Liver (tissue), 9 donors: Measurements from ENCODE around the gene GPBP1. TPM values are rescaled to one million over a fixed set of nuclear protein-coding genes. Genes with fewer than 3 reads are reported as not detected.
"Not testable (repeated sequence)": the region's sequence is repeated elsewhere in the genome, so short reads cannot be mapped to it uniquely, and the experiment has no call there.

Source experiments
- DNase-seq: peaks from one replicate; pipeline ENCODE4 v3.0.0-alpha.2; 2017; ENCODE audit warnings: low spot score
- H3K27ac ChIP-seq, 2 donors: one replicate each; pipeline ENCODE4 v1.7.0; 2013; ENCODE audit warnings: inconsistent platforms in 2 of 2, low read length in 2 of 2, control low read depth in 1 of 2, low read depth in 1 of 2, mild to moderate bottlenecking in 1 of 2
- H3K27me3 ChIP-seq, 4 donors: one replicate each; pipeline versions ENCODE4 v1.6.1 to v1.7.0; 2013; ENCODE audit warnings: low read length in 3 of 4, inconsistent platforms in 1 of 4, mild to moderate bottlenecking in 1 of 4, moderate library complexity in 1 of 4; ENCODE audit not compliant: control insufficient read depth in 4 of 4, insufficient read depth in 4 of 4
- H3K36me3 ChIP-seq, 4 donors: one replicate each; pipeline versions ENCODE4 v1.6.1 to v1.7.0; 2013; ENCODE audit warnings: low read length in 3 of 4, mild to moderate bottlenecking in 3 of 4, low read depth in 1 of 4, moderate library complexity in 1 of 4; ENCODE audit not compliant: control insufficient read depth in 4 of 4, insufficient read depth in 3 of 4
- H3K4me1 ChIP-seq, 4 donors: one replicate each; pipeline versions ENCODE4 v1.6.1 to v1.7.0; 2013; ENCODE audit warnings: low read length in 3 of 4, mild to moderate bottlenecking in 3 of 4, moderate library complexity in 1 of 4; ENCODE audit not compliant: control insufficient read depth in 4 of 4, insufficient read depth in 4 of 4
- H3K4me3 ChIP-seq, 3 donors: one replicate each; pipeline versions ENCODE4 v1.6.1 to v1.7.0; 2013; ENCODE audit warnings: low read length in 3 of 3, control low read depth in 1 of 3, low read depth in 1 of 3, mild to moderate bottlenecking in 1 of 3
- H3K9ac ChIP-seq, 2 donors: one replicate each; pipeline ENCODE4 v1.7.0; 2013; ENCODE audit warnings: low read length in 2 of 2, mild to moderate bottlenecking in 2 of 2, moderate library complexity in 2 of 2, control low read depth in 1 of 2, low read depth in 1 of 2
- H3K9me3 ChIP-seq, 4 donors: one replicate each; pipeline versions ENCODE4 v1.6.1 to v1.7.0; 2013; ENCODE audit warnings: low read length in 3 of 4; ENCODE audit not compliant: control insufficient read depth in 4 of 4
- GABPA ChIP-seq, 2 donors: IDR thresholded peaks in 1 of 2; conservative IDR thresholded peaks in 1 of 2; 2 replicates each; pipeline ENCODE4 v1.6.1; 2016; ENCODE audit warnings: antibody characterized with exemption in 2 of 2, mild to moderate bottlenecking in 1 of 2, moderate library complexity in 1 of 2
- HNF4A ChIP-seq, 2 donors: conservative IDR thresholded peaks; 2 replicates each; pipeline ENCODE4 v1.6.1; 2016; ENCODE audit warnings: antibody characterized with exemption in 2 of 2, mild to moderate bottlenecking in 2 of 2
- HNF4G ChIP-seq: IDR thresholded peaks from 2 replicates; pipeline ENCODE4 v1.6.1; 2016; ENCODE audit warnings: antibody characterized with exemption
- NR2F2 ChIP-seq: IDR thresholded peaks from 2 replicates; pipeline ENCODE4 v1.6.1; 2016; ENCODE audit warnings: antibody characterized with exemption
- RAD21 ChIP-seq, 2 donors: IDR thresholded peaks; 2 replicates each; pipeline ENCODE4 v1.6.1; 2016; ENCODE audit warnings: antibody characterized with exemption in 2 of 2, mild to moderate bottlenecking in 2 of 2
- RXRA ChIP-seq, 2 donors: IDR thresholded peaks; 2 replicates each; pipeline ENCODE4 v1.6.1; 2017 to 2018; ENCODE audit warnings: antibody characterized with exemption in 2 of 2, mild to moderate bottlenecking in 1 of 2
- SP1 ChIP-seq: IDR thresholded peaks from 2 replicates; pipeline ENCODE4 v1.6.1; 2018; ENCODE audit warnings: antibody characterized with exemption, mild to moderate bottlenecking
- TAF1 ChIP-seq: conservative IDR thresholded peaks from 2 replicates; pipeline ENCODE4 v1.6.1; 2016; ENCODE audit warnings: antibody characterized with exemption, mild to moderate bottlenecking
- YY1 ChIP-seq: IDR thresholded peaks from 2 replicates; pipeline ENCODE4 v1.6.1; 2016; ENCODE audit warnings: antibody characterized with exemption, mild to moderate bottlenecking
- ZBTB33 ChIP-seq: IDR thresholded peaks from 2 replicates; pipeline ENCODE4 v1.6.1; 2016; ENCODE audit warnings: antibody characterized with exemption
- WGBS: extraction: QIAGEN DNeasy Blood & Tissue Kit; methylation state at CpG from one replicate; pipeline ENCODE4 v1.1.7; 2013; 5-methylcytosine and 5-hydroxymethylcytosine counted together
- polyA plus RNA-seq, 2 donors: library from polyadenylated mRNA; stranded (reverse) in 1 of 2; unstranded in 1 of 2; fragments of 200-250 nt in 1 of 2; fragments of >200 nt in 1 of 2; fragmentation: Nextera tagmentation in 1 of 2; extraction: Ambion mirVana in 1 of 2; gene quantifications; one replicate each; pipeline versions ENCODE4 v1.2.1 to v1.2.3, GENCODE V29; 2013 to 2015
- total RNA-seq, 2 donors: library from RNA; depleted of rRNA; stranded (reverse); fragments of >200 nt; gene quantifications; one replicate each; pipeline ENCODE4 v1.2.3, GENCODE V29; 2014
- TF ChIP-seq, protein P1 (sequence below): fragments of 150-350 bp; IDR thresholded peaks from 2 replicates; pipeline ENCODE4 v1.5.1; 2017; ENCODE audit warnings: improper control_type of control experiment, low read depth, low read length; ENCODE audit not compliant: missing input control
- TF ChIP-seq, protein P2 (sequence below): IDR thresholded peaks from 2 replicates; pipeline ENCODE4 v1.6.1; 2016; ENCODE audit warnings: antibody characterized with exemption, mild to moderate bottlenecking
- TF ChIP-seq, protein P3 (sequence below): IDR thresholded peaks from 2 replicates; pipeline ENCODE4 v1.6.1; 2016; ENCODE audit warnings: antibody characterized with exemption
- donor health status: healthy.
- donor health status: healthy.
- donor health status: healthy.
- donor health status: healthy.
- donor health status: healthy.

Gene GPBP1
- total and polyA plus RNA-seq, 4 donors = 13.6 to 30.8 (median 24.6) TPM

DNA sequence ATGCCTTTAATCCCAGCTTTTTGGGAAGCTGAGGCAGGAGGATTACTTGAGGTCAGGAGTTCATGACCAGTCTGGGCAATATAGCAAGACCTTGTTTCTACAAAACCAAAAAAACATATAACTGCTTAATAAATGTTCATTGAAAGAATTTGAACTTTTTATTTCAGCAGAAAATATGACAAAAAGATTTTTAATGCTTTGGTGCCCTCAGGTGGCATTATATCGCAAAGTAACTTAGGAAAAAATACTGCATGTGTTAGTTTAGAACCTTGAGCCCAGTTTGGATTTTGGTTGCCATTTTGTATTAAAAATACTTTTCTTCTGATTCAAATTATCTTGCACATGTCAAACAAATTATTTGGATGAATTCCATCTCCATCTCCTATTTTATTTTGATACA is 103.2 kb downstream of the GPBP1 start:
- TF ChIP-seq RAD21 (IDR thresholded peaks at IDR 0.05) (peak; percentile 30 to 53), HNF4A (conservative IDR thresholded peaks at IDR 0.05) (no peak), SP1 (no peak)
- WGBS = 94% methylated on average over 1 of the region's 1 CpG
- H3K36me3 ChIP-seq = no peaks in the 10 kb centered on the region
- DNase-seq = no peak
- H3K27me3 ChIP-seq = no peaks in the 10 kb centered on the region
- no peak overlapping the region for H3K4me3 ChIP-seq
- H3K4me1 ChIP-seq = no peaks in the 10 kb centered on the region
- no peak overlapping the region for H3K9ac ChIP-seq
- H3K9me3 ChIP-seq = no peaks in the 10 kb centered on the region
- H3K27ac ChIP-seq = no peak overlapping the region

GRCh38 chr5:57280853-57281252 is 107.0 kb downstream of the GPBP1 start:
- no peaks in the 10 kb centered on the region for H3K36me3 ChIP-seq
- TF ChIP-seq HNF4A (conservative IDR thresholded peaks at IDR 0.05) (no peak), NR2F2 (no peak), HNF4G (no peak), YY1 (no peak), GABPA (IDR thresholded peaks at IDR 0.05 in 1 of 2, conservative IDR thresholded peaks at IDR 0.05 in 1 of 2) (no peak), RXRA (IDR thresholded peaks at IDR 0.05) (no peak), RAD21 (IDR thresholded peaks at IDR 0.05) (no peak), TAF1 (no peak), ZBTB33 (no peak)
- TF ChIP-seq, protein P1, sequence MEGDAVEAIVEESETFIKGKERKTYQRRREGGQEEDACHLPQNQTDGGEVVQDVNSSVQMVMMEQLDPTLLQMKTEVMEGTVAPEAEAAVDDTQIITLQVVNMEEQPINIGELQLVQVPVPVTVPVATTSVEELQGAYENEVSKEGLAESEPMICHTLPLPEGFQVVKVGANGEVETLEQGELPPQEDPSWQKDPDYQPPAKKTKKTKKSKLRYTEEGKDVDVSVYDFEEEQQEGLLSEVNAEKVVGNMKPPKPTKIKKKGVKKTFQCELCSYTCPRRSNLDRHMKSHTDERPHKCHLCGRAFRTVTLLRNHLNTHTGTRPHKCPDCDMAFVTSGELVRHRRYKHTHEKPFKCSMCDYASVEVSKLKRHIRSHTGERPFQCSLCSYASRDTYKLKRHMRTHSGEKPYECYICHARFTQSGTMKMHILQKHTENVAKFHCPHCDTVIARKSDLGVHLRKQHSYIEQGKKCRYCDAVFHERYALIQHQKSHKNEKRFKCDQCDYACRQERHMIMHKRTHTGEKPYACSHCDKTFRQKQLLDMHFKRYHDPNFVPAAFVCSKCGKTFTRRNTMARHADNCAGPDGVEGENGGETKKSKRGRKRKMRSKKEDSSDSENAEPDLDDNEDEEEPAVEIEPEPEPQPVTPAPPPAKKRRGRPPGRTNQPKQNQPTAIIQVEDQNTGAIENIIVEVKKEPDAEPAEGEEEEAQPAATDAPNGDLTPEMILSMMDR = no peak
- TF ChIP-seq, protein P2, sequence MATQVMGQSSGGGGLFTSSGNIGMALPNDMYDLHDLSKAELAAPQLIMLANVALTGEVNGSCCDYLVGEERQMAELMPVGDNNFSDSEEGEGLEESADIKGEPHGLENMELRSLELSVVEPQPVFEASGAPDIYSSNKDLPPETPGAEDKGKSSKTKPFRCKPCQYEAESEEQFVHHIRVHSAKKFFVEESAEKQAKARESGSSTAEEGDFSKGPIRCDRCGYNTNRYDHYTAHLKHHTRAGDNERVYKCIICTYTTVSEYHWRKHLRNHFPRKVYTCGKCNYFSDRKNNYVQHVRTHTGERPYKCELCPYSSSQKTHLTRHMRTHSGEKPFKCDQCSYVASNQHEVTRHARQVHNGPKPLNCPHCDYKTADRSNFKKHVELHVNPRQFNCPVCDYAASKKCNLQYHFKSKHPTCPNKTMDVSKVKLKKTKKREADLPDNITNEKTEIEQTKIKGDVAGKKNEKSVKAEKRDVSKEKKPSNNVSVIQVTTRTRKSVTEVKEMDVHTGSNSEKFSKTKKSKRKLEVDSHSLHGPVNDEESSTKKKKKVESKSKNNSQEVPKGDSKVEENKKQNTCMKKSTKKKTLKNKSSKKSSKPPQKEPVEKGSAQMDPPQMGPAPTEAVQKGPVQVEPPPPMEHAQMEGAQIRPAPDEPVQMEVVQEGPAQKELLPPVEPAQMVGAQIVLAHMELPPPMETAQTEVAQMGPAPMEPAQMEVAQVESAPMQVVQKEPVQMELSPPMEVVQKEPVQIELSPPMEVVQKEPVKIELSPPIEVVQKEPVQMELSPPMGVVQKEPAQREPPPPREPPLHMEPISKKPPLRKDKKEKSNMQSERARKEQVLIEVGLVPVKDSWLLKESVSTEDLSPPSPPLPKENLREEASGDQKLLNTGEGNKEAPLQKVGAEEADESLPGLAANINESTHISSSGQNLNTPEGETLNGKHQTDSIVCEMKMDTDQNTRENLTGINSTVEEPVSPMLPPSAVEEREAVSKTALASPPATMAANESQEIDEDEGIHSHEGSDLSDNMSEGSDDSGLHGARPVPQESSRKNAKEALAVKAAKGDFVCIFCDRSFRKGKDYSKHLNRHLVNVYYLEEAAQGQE = no peak
- TF ChIP-seq, protein P3, sequence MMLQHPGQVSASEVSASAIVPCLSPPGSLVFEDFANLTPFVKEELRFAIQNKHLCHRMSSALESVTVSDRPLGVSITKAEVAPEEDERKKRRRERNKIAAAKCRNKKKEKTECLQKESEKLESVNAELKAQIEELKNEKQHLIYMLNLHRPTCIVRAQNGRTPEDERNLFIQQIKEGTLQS = no peak
- H3K27me3 ChIP-seq = no peaks in the 10 kb centered on the region
- no peak overlapping the region for H3K9ac ChIP-seq
- H3K4me1 ChIP-seq = no peaks in the 10 kb centered on the region
- no peak for DNase-seq
- H3K27ac ChIP-seq = no peak overlapping the region
- H3K9me3 ChIP-seq = no peaks in the 10 kb centered on the region
- H3K4me3 ChIP-seq = no peak overlapping the region
- 48% methylated on average over 2 of the region's 2 CpGs for WGBS

GRCh38 chr5:57285084-57285483 is 111.2 kb downstream of the GPBP1 start:
- 93% methylated on average over 5 of the region's 5 CpGs for WGBS
- H3K9me3 ChIP-seq, H3K27me3 ChIP-seq, H3K27ac ChIP-seq, DNase-seq, H3K4me3 ChIP-seq, H3K36me3 ChIP-seq, H3K4me1 ChIP-seq, H3K9ac ChIP-seq: not testable (repeated sequence)
